ENCODE measurements around the gene ETFRF1. TPM values are rescaled to one million over a fixed set of nuclear protein-coding genes. Genes with fewer than 3 reads are reported as not detected.

ETFRF1 gene
- total RNA-seq, 1 experiment from 2014 or later: 7.7 TPM

GRCh38 chr12:25187781-25188180 lies 7.3 kb upstream of the ETFRF1 start:
- no peak for TF ChIP-seq EZH2phosphoT487 (IDR thresholded peaks at IDR 0.05; ENCODE audit: borderline replicate concordance, low read length)
- no peak for TF ChIP-seq EZH2 (IDR thresholded peaks at IDR 0.05; ENCODE audit: low read length, unreplicated experiment)
- TF ChIP-seq CTCF (conservative IDR thresholded peaks at IDR 0.05; ENCODE audit: low read depth, low read length): no peak
- Histone ChIP-seq H3K79me2 (ENCODE audit: low read length) (no peaks in the 10 kb centered on the region), H3K4me1 (ENCODE audit: insufficient read depth, low read length) (peaks cover 8% of the 10 kb centered on the region; the same call in 1 of the 2 replicates), H3K27me3 (ENCODE audit: low read length) (0 out of 2 replicates have a peak, but pooled peaks cover 4% of the 10 kb centered on the region), H3K27ac (ENCODE audit: low read length) (no peak overlapping the region), H3K9me2 (replicated peaks; ENCODE audit: low read length) (no peaks in the 10 kb centered on the region), H2AFZ (ENCODE audit: low read length) (no peak overlapping the region), H3K9me3 (ENCODE audit: low read length) (no peaks in the 10 kb centered on the region), H4K20me1 (ENCODE audit: low read length) (no peaks in the 10 kb centered on the region), H3K4me2 (ENCODE audit: low read length) (peak overlapping the region; percentile 23; the same call in 1 of the 2 replicates), H3K36me3 (ENCODE audit: low read depth, low read length) (no peaks in the 10 kb centered on the region), H3K9ac (ENCODE audit: low read length) (no peak overlapping the region), H3K4me3 (ENCODE audit: low read length) (no peak overlapping the region), H3F3A (ENCODE audit: low read length, unreplicated experiment) (no peaks in the 10 kb centered on the region)
- ChIA-PET CTCF (no interaction called here), POLR2A (ENCODE audit: unreplicated experiment) (no interaction called here)
- no TSS peak for BruUV-seq (replicated peaks)
- DNase-seq: peak; percentile 71
- peak; percentile 85 for ATAC-seq
- intact Hi-C loops (cut with micrococcal nuclease): no loop called here

- Histone ChIP-seq H3K27me3 (ENCODE audit: low read length) (no peaks in the 10 kb centered on the region), H3K4me1 (ENCODE audit: insufficient read depth, low read length) (peaks cover 12% of the 10 kb centered on the region), H2AFZ (ENCODE audit: low read length) (no peak overlapping the region), H3F3A (ENCODE audit: low read length, unreplicated experiment) (no peaks in the 10 kb centered on the region), H4K20me1 (ENCODE audit: low read length) (no peaks in the 10 kb centered on the region), H3K9me2 (replicated peaks; ENCODE audit: low read length) (no peaks in the 10 kb centered on the region), H3K79me2 (ENCODE audit: low read length) (no peaks in the 10 kb centered on the region), H3K9ac (ENCODE audit: low read length) (no peak overlapping the region), H3K36me3 (ENCODE audit: low read depth, low read length) (no peaks in the 10 kb centered on the region), H3K27ac (ENCODE audit: low read length) (no peak overlapping the region), H3K4me3 (ENCODE audit: low read length) (no peak overlapping the region), H3K4me2 (ENCODE audit: low read length) (no peak overlapping the region), H3K9me3 (ENCODE audit: low read length) (no peaks in the 10 kb centered on the region)
- TF ChIP-seq EZH2phosphoT487 (IDR thresholded peaks at IDR 0.05; ENCODE audit: borderline replicate concordance, low read length): no peak
- TF ChIP-seq CTCF (conservative IDR thresholded peaks at IDR 0.05; ENCODE audit: low read depth, low read length): no peak
- no peak for TF ChIP-seq EZH2 (IDR thresholded peaks at IDR 0.05; ENCODE audit: low read length, unreplicated experiment)
- POLR2A ChIA-PET (ENCODE audit: unreplicated experiment): no interaction called here
- no peak for DNase-seq
- CTCF ChIA-PET: no interaction called here
- BruUV-seq (replicated peaks): no TSS peak
- ATAC-seq: no peak
- intact Hi-C loops (cut with micrococcal nuclease): no loop called here
Observed at GRCh38 chr12:25189656-25190055, 5.4 kb upstream of the ETFRF1 start.

GRCh38 chr12:25190793-25191192 lies 4.2 kb upstream of the ETFRF1 start:
- Histone ChIP-seq H3K9ac (ENCODE audit: low read length) (no peak overlapping the region), H3K27ac (ENCODE audit: low read length) (no peak overlapping the region), H3K27me3 (ENCODE audit: low read length) (no peaks in the 10 kb centered on the region), H2AFZ (ENCODE audit: low read length) (no peak overlapping the region), H3K9me3 (ENCODE audit: low read length) (no peaks in the 10 kb centered on the region), H4K20me1 (ENCODE audit: low read length) (no peaks in the 10 kb centered on the region), H3K36me3 (ENCODE audit: low read depth, low read length) (no peaks in the 10 kb centered on the region), H3K4me3 (ENCODE audit: low read length) (no peak overlapping the region), H3F3A (ENCODE audit: low read length, unreplicated experiment) (no peaks in the 10 kb centered on the region), H3K79me2 (ENCODE audit: low read length) (peaks cover 5% of the 10 kb centered on the region), H3K9me2 (replicated peaks; ENCODE audit: low read length) (no peaks in the 10 kb centered on the region), H3K4me2 (ENCODE audit: low read length) (no peak overlapping the region), H3K4me1 (ENCODE audit: insufficient read depth, low read length) (peaks cover 14% of the 10 kb centered on the region)
- CTCF ChIA-PET: no interaction called here
- intact Hi-C loops (cut with micrococcal nuclease): no loop called here
- DNase-seq (no peak), ATAC-seq (no peak)
- TF ChIP-seq EZH2 (IDR thresholded peaks at IDR 0.05; ENCODE audit: low read length, unreplicated experiment) (no peak), CTCF (conservative IDR thresholded peaks at IDR 0.05; ENCODE audit: low read depth, low read length) (no peak), EZH2phosphoT487 (IDR thresholded peaks at IDR 0.05; ENCODE audit: borderline replicate concordance, low read length) (no peak)
- POLR2A ChIA-PET (ENCODE audit: unreplicated experiment): interaction anchor here (0.5 kb wide), 1 partner anchor 125 kb away, joined by 5 read pairs; no protein-coding TSS in a partner anchor
- no TSS peak for BruUV-seq (replicated peaks)

Data from PC-3 (cell line).